Cardiac fibroblast (primary cell): ENCODE results near the gene PLCH2.

Experiments used
- DNase-seq, 2 donors: peaks; one replicate each; pipeline versions ENCODE4 v3.0.0 to v3.0.0-alpha.2; 2010; ENCODE audit warnings: low read depth in 2 of 2
- H3K4me3 ChIP-seq, 2 donors: replicated peaks in 1 of 2; 1 replicate in 1 of 2; 2 replicates in 1 of 2; pipeline ENCODE4 v1.5.1; 2011; ENCODE audit warnings: low read depth in 2 of 2, low read length in 2 of 2, mild to moderate bottlenecking in 2 of 2, moderate library complexity in 1 of 2
- TF ChIP-seq, protein P1 (sequence below): IDR thresholded peaks from one replicate; pipeline ENCODE4 v1.5.1; 2011; ENCODE audit warnings: low read depth, mild to moderate bottlenecking, low read length, inconsistent platforms

Gene PLCH2

DNA sequence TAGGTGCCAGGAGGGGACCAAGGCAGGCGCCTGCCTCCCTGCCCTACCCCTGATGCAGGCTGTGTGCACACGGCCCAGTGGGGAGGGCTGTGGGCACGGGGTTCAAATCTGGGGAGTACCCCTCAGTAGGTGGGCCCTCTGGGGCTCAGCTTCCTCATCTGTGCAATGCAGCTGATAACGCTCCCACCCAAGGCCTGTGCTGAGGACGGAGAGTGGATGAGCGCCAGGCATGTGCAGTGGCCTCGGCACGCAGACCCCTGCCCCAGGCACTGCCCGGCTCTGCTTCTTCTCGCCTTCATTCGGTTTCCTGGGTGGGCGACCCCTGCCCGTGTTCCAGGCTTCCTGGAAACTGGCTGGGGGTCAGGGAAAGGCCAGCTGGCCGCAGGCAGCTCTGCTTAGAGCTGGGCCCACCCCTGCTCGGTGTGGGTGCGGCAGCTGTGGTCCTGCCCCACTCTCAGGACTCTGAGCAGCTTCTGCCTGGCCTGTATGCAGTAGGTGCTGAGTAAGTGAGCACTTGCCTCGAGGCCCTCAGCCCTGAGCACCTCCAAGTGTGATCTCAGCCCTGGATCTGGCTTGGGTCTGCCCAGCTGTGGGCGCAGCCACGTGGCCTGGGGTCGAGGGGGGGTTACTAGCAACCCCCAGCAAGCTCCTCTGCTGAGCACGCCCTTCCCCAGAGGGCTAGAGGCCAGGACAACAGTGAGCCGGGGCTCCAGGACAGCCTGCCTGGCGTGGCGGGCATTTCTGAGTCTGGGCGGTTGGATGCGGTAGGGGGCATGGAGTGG, 68.2 kb downstream of the PLCH2 start:
- TF ChIP-seq, protein P1, sequence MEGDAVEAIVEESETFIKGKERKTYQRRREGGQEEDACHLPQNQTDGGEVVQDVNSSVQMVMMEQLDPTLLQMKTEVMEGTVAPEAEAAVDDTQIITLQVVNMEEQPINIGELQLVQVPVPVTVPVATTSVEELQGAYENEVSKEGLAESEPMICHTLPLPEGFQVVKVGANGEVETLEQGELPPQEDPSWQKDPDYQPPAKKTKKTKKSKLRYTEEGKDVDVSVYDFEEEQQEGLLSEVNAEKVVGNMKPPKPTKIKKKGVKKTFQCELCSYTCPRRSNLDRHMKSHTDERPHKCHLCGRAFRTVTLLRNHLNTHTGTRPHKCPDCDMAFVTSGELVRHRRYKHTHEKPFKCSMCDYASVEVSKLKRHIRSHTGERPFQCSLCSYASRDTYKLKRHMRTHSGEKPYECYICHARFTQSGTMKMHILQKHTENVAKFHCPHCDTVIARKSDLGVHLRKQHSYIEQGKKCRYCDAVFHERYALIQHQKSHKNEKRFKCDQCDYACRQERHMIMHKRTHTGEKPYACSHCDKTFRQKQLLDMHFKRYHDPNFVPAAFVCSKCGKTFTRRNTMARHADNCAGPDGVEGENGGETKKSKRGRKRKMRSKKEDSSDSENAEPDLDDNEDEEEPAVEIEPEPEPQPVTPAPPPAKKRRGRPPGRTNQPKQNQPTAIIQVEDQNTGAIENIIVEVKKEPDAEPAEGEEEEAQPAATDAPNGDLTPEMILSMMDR, result no peak
- no peak overlapping the region for H3K4me3 ChIP-seq
- DNase-seq, result no peak

DNA sequence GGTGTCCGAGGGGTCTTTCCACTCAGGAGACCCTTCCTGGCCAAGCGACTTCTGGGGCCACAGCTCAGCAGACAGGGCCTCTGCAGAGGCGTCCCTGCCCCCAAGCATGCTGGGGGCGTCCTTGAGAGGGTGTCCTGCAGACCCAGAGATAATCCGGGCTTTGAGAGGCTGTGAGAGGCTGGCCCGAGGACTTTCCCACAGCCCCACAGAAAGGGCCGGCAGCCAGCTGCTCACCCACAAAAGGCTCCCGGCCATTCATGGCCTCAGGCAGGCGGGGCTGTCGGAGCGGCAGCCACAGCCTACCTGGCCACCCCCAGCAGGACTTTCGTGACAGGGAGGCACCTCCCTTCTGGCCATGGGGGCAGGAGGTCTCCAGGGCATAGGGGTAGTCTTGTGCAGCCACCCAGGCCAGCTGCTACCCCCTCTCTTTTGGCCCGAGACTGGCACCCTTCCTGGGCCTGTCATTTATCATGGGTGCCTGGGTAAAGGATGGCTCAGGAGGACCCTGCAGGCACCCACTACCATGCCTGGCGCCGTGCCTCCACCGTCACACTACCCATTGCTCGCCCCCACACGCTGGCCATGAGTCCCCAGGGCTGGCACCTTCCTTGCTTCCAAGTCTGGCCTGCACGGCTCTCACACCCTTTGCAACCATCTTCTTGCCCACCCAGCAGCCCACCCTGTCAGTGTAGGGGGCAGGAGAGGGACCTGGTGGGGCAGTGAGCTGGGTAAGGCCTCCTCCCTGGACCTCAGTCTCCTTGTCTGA, 69.0 kb downstream of the PLCH2 start:
- TF ChIP-seq, protein P1, result no peak
- DNase-seq, result no peak
- no peak overlapping the region for H3K4me3 ChIP-seq

DNA sequence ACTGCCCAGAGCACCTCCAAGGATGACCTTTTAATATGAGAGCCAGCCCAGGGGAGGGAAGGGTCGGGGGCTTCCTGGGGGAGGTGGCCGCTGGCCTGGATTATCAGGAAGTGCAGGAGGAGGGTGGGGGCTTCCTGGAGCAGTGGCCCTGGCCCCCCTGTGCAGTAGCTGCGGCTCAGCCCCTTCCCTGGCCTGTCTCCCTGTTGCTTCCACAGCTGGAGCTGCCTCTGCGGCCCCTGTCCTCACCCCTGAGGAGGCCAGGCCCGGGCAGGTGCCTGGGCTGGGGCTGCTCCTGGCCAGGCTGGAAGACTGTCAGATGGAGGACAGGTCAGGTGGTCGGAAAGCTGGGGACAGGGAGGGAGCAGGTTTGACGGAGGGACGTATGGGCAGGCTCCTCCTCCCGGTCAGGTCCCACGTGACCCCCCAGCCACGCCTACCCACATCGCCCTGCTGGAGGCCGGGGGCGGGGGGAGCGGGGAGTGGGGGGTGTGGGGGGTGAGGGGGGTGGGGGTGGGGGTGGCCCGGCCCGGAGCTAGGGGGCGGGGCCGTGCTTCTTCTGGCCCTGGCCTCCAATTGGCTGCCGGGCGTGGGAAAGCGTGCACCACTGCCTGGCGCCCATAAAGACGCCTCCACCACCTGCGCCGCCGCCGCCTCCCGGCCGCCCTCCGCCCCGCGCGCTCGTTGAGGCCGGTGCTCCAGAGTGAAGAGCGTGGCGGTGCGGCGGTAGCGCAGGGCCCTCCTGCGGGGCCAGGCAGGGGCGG, 69.8 kb downstream of the PLCH2 start:
- TF ChIP-seq, protein P1, result no peak
- peak; percentile 57 to 71 for DNase-seq
- peak overlapping the region; percentile 47 to 55 for H3K4me3 ChIP-seq

DNA sequence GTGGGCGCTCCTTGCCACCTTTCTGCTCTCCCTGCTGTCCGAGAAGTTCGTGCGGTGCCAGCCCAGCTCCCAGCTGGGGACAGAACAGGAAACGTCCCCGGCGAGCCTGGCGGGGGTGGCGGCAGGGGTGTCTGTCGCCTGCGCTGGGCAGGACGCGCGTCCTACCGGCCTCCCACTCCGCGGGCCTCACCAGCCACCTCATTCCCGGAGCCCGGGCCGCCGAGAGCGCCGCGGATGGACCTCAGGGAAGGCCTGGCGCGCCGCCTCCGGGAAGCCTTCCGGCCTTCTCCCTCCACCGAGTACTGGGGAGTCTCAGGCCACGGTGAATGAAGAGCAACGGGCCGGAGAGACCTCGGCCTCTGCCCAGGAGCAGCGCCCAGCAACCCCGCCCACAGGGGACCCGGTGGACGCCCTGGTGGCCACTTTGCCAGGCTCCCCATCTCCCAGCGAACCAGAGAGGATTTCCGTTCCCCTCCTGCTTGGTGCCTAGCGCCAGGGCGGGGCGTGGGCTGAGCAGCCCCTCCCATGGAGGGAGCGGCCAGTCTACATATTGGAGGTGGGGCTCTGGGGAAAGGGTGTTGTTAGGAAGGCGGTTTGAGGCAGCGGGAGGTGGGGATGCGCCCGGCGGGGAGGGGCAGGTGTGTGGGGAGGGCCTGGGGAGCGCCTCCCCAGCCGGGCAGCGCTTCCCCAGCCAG, 70.6 kb downstream of the PLCH2 start:
- peak; percentile 69 to 71 for DNase-seq
- H3K4me3 ChIP-seq, result peak overlapping the region; percentile 47 to 55
- TF ChIP-seq, protein P1, result no peak

DNA sequence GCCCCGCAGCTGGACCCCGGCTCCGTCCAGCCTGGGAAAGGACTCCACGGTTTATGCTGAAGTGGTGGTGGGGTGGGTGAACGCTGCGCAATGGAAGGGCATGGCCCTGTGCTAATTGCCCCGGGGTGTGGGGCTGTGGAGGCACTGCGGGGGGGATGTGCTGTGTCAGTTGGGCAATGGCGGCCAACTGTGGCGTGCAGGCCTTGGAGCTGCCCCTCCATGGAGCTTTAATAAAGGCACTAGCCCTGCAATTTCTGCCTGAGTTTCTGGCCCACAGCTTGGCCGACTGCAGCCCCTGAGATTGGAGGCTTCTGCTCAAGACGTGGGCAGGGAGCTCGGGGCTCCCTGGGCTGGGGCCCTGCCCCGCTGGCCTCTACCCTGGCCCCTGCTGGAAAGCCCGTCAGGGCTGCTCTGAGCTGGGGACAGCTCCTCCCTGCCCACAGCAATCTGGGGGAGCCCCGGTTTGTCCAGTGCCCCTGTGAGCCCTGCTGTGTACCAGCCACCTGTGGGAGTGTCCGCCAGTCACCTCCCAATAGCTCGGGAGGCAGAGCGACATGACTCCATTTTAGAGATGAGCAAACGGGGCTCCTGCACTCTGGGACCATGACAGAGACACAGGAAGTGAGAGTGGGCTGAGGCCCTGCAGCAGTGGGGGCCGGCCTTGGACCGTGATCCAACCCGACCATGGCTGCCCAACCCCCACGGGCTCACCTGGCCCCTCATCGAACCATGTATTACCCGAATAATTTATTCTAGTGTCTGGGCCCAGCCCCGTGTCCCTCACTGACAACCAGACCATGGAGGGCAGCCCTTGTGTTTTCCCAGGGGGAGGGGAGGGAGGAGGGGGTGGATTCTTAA, 71.3 kb downstream of the PLCH2 start:
- TF ChIP-seq, protein P1, result no peak
- H3K4me3 ChIP-seq, result peak overlapping the region; percentile 47 to 55
- no peak for DNase-seq
